GM12892 (cell line): ENCODE results near the gene TMSB4X.

Experiments used
- POLR2A ChIP-seq: IDR thresholded peaks from 2 replicates; pipeline ENCODE4 v1.6.1; 2011; ENCODE audit warnings: low read depth, low read length, control low read depth
- POLR2AphosphoS5 ChIP-seq: IDR thresholded peaks from 2 replicates; pipeline ENCODE4 v1.6.1; 2011; ENCODE audit warnings: low read depth, low read length, control low read depth

- TF ChIP-seq POLR2A (no peak), POLR2AphosphoS5 (no peak)
These were observed 13.7 kb upstream of the TMSB4X start for GRCh38 chrX:12961196-12961718.
